HG03039 (cell line): ENCODE data around the gene QPCTL.
"Not testable (repeated sequence)": the region's sequence is repeated elsewhere in the genome, so short reads cannot be mapped to it uniquely, and the experiment has no call there.

Experiments used
- ATAC-seq: cut with Tn5 transposase; IDR thresholded peaks from one replicate; pipeline ENCODE4 v1.9.1; 2021; ENCODE audit warnings: mild to moderate bottlenecking, moderate library complexity; ENCODE audit not compliant: unreplicated experiment

QPCTL gene

GRCh38 chr19:45716359-45717130 lies 24.1 kb downstream of the QPCTL start:
- ATAC-seq, result no peak

- ATAC-seq, result peak; percentile 87
These were observed 24.9 kb downstream of the QPCTL start for GRCh38 chr19:45717131-45717982.

GRCh38 chr19:45717983-45718650 lies 25.7 kb downstream of the QPCTL start:
- ATAC-seq, result no peak

- ATAC-seq, result not testable (repeated sequence)
These were observed 27.6 kb downstream of the QPCTL start for GRCh38 chr19:45720065-45720464.

GRCh38 chr19:45728683-45729082 lies 36.2 kb downstream of the QPCTL start:
- ATAC-seq, result not testable (repeated sequence)

GRCh38 chr19:45729800-45730290 lies 37.4 kb downstream of the QPCTL start:
- ATAC-seq, result no peak

GRCh38 chr19:45730368-45731288 lies 38.2 kb downstream of the QPCTL start, which contains the start of gene FBXO46:
TSS of gene FBXO46 (minus strand) at chr19:45730896. CDS start at chr19:45713495, 17,401 bp downstream.
- ATAC-seq, result peak; percentile 86

- no peak for ATAC-seq
These were observed 40.8 kb downstream of the QPCTL start, which contains the start of gene MEIOSIN for GRCh38 chr19:45733160-45733810. TSS of gene MEIOSIN (plus strand) at chr19:45733439. CDS start at chr19:45735377, 1,938 bp downstream.

GRCh38 chr19:45739498-45740439 lies 47.3 kb downstream of the QPCTL start:
- ATAC-seq, result no peak

GRCh38 chr19:45742969-45743368 lies 50.5 kb downstream of the QPCTL start:
- no peak for ATAC-seq

GRCh38 chr19:45745606-45746005 lies 53.1 kb downstream of the QPCTL start:
- no peak for ATAC-seq

GRCh38 chr19:45746866-45747265 lies 54.4 kb downstream of the QPCTL start:
- no peak for ATAC-seq

- ATAC-seq, result no peak
These were observed 55.0 kb downstream of the QPCTL start for GRCh38 chr19:45747513-45747912.

GRCh38 chr19:45751483-45751882 lies 59.0 kb downstream of the QPCTL start:
- not testable (repeated sequence) for ATAC-seq

GRCh38 chr19:45752639-45753038 lies 60.2 kb downstream of the QPCTL start:
- no peak for ATAC-seq

GRCh38 chr19:45753548-45753947 lies 61.1 kb downstream of the QPCTL start:
- ATAC-seq, result no peak
